ENCODE data around the gene ITCH. TPM values are rescaled to one million over a fixed set of nuclear protein-coding genes. Genes with fewer than 3 reads are reported as not detected.

The ITCH gene
- total and polyA plus RNA-seq, 9 of the 15 experiments (the other 6 are each of a cell fraction or from before 2014, with no cell fraction given) = 7.5 to 53.0 (median 22.9) TPM

GRCh38 chr20:34514897-34515483 lies 151.9 kb downstream of the ITCH start (continued):
- TF ChIP-seq, protein P1, sequence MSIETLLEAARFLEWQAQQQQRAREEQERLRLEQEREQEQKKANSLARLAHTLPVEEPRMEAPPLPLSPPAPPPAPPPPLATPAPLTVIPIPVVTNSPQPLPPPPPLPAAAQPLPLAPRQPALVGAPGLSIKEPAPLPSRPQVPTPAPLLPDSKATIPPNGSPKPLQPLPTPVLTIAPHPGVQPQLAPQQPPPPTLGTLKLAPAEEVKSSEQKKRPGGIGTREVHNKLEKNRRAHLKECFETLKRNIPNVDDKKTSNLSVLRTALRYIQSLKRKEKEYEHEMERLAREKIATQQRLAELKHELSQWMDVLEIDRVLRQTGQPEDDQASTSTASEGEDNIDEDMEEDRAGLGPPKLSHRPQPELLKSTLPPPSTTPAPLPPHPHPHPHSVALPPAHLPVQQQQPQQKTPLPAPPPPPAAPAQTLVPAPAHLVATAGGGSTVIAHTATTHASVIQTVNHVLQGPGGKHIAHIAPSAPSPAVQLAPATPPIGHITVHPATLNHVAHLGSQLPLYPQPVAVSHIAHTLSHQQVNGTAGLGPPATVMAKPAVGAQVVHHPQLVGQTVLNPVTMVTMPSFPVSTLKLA (conservative IDR thresholded peaks at IDR 0.05) = 0 out of 4 replicates have a peak, but pooled peaks of 1 of the 2 experiments have one; percentile 28
- TF ChIP-seq MTA3 (IDR thresholded peaks at IDR 0.05; ENCODE audit: borderline replicate concordance) (no peak), ZNF561 (CRISPR knock-in tag; conservative IDR thresholded peaks at IDR 0.05) (no peak), ZNF766 (CRISPR knock-in tag; conservative IDR thresholded peaks at IDR 0.05) (no peak), STAT5B (CRISPR knock-in tag; IDR thresholded peaks at IDR 0.05) (no peak), SMAD4 (CRISPR knock-in tag; conservative IDR thresholded peaks at IDR 0.05) (no peak), SPI1 (IDR thresholded peaks at IDR 0.05; ENCODE audit: borderline replicate concordance, low read depth, low read length) (peak; percentile 20; the same call in 1 of the 2 replicates), ZNF197 (CRISPR knock-in tag; IDR thresholded peaks at IDR 0.05; ENCODE audit: low read depth) (no peak), RFX1 (IDR thresholded peaks at IDR 0.05) (no peak), ZNF3 (CRISPR knock-in tag; IDR thresholded peaks at IDR 0.05) (no peak), EGR1 (conservative IDR thresholded peaks at IDR 0.05) (0 out of 2 replicates have a peak, but pooled peaks have one; percentile 21), ZBTB26 (CRISPR knock-in tag; IDR thresholded peaks at IDR 0.05) (no peak), NFYB (IDR thresholded peaks at IDR 0.05; ENCODE audit: extremely low read depth, insufficient read length) (no peak), NRF1 (conservative IDR thresholded peaks at IDR 0.05 in 1 of 2, IDR thresholded peaks at IDR 0.05 in 1 of 2) (no peak), HNRNPLL (IDR thresholded peaks at IDR 0.05; ENCODE audit: low read depth, low read length, poor library complexity, severe bottlenecking) (peak; percentile 92), BCL6 (CRISPR knock-in tag; IDR thresholded peaks at IDR 0.05) (no peak), DACH1 (IDR thresholded peaks at IDR 0.05; ENCODE audit: partially characterized antibody) (no peak), CXXC5 (CRISPR knock-in tag; IDR thresholded peaks at IDR 0.05) (peak; percentile 37; the same call in 1 of the 2 replicates), PTTG1 (tag; IDR thresholded peaks at IDR 0.05; ENCODE audit: low read depth) (no peak), CHD2 (IDR thresholded peaks at IDR 0.05; ENCODE audit: low read depth, low read length) (0 out of 2 replicates have a peak, but pooled peaks have one; percentile 20), BRD9 (IDR thresholded peaks at IDR 0.05; ENCODE audit: low read depth, partially characterized antibody) (peak; percentile 21), ZNF778 (CRISPR knock-in tag; IDR thresholded peaks at IDR 0.05) (no peak), LEF1 (IDR thresholded peaks at IDR 0.05) (no peak), BCOR (IDR thresholded peaks at IDR 0.05) (0 out of 2 replicates have a peak, but pooled peaks have one; percentile 9)
- TF ChIP-seq, protein P2, sequence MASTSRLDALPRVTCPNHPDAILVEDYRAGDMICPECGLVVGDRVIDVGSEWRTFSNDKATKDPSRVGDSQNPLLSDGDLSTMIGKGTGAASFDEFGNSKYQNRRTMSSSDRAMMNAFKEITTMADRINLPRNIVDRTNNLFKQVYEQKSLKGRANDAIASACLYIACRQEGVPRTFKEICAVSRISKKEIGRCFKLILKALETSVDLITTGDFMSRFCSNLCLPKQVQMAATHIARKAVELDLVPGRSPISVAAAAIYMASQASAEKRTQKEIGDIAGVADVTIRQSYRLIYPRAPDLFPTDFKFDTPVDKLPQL (IDR thresholded peaks at IDR 0.05; ENCODE audit: extremely low read depth, insufficient read length) = no peak
- TF ChIP-seq, protein P3, sequence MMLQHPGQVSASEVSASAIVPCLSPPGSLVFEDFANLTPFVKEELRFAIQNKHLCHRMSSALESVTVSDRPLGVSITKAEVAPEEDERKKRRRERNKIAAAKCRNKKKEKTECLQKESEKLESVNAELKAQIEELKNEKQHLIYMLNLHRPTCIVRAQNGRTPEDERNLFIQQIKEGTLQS (IDR thresholded peaks at IDR 0.05) = no peak
- TF ChIP-seq, protein P3 (CRISPR knock-in tag; conservative IDR thresholded peaks at IDR 0.05) = 0 out of 2 replicates have a peak, but pooled peaks have one; percentile 44
